SK-N-SH (cell line): ENCODE data around the gene SCAMP3. TPM values are rescaled to one million over a fixed set of nuclear protein-coding genes. Genes with fewer than 3 reads are reported as not detected.
A peak's percentile ranks its signal among the peaks of the same experiment; 100 is the strongest.

Experiments used
- CTCF ChIA-PET: fragments of 300-600, 350-600 bp; formaldehyde crosslinking; extraction: SDS; loops from one replicate; lab custom pipeline; 2021; lab: Yijun Ruan, JAX
- POLR2A ChIA-PET: fragments of 350-600 bp; sonication (Branson Sonifier 250); formaldehyde crosslinking; extraction: SDS; loops from one replicate; lab custom pipeline; 2020; ENCODE audit warnings: antibody characterized with exemption, inconsistent platforms; lab: Yijun Ruan, JAX
- DNase-seq: peaks from one replicate; pipeline ENCODE4 v3.0.0; 2012
- H2AFZ ChIP-seq: fragments of 200-600 bp; sonication (generic); 2 replicates; pipeline ENCODE4 v1.8.1; 2016; ENCODE audit warnings: antibody characterized with exemption, mild to moderate bottlenecking, low read depth
- H3F3A ChIP-seq: fragments of 200-600 bp; sonication (generic); replicated peaks from 2 replicates; pipeline ENCODE3; 2016; ENCODE audit warnings: antibody characterized with exemption, mild to moderate bottlenecking; ENCODE audit not compliant: insufficient read depth
- H3K27ac ChIP-seq, 2 experiments: fragments of 200-500 bp in 1 of 2; fragments of 200-600 bp in 1 of 2; sonication (Bioruptor generic) in 1 of 2; sonication (generic), shearing (Covaris generic) in 1 of 2; 2 replicates each; pipeline versions ENCODE4 v1.5.1 to v1.6.1; 2014 to 2016; ENCODE audit warnings: low read depth in 2 of 2, inconsistent platforms in 1 of 2, low read length in 1 of 2, mild to moderate bottlenecking in 1 of 2, mixed read lengths in 1 of 2
- H3K27me3 ChIP-seq: fragments of 200-600 bp; sonication (generic), shearing (Covaris generic); 2 replicates; pipeline ENCODE4 v1.6.1; 2016; ENCODE audit warnings: mixed run types; ENCODE audit not compliant: insufficient read depth
- H3K36me3 ChIP-seq, 2 experiments: fragments of 200-500 bp in 1 of 2; fragments of 200-600 bp in 1 of 2; sonication (Bioruptor generic) in 1 of 2; sonication (generic) in 1 of 2; replicated peaks in 1 of 2; 2 replicates each; pipeline versions ENCODE3 to v1.5.1; 2014 to 2016; ENCODE audit warnings: low read length in 1 of 2, mild to moderate bottlenecking in 1 of 2; ENCODE audit not compliant: insufficient read depth in 2 of 2, control insufficient read depth in 1 of 2
- H3K4me1 ChIP-seq, 2 experiments: fragments of 200-500 bp in 1 of 2; fragments of 200-600 bp in 1 of 2; sonication (Bioruptor generic) in 1 of 2; sonication (generic), shearing (Covaris generic) in 1 of 2; 2 replicates each; pipeline versions ENCODE4 v1.5.1 to v1.6.1; 2014 to 2016; ENCODE audit warnings: low read depth in 1 of 2, low read length in 1 of 2, mixed run types in 1 of 2; ENCODE audit not compliant: insufficient read depth in 2 of 2, control insufficient read depth in 1 of 2
- H3K4me2 ChIP-seq: fragments of 200-600 bp; sonication (generic), shearing (Covaris generic); 2 replicates; pipeline ENCODE4 v1.6.1; 2017; ENCODE audit warnings: mixed run types
- H3K4me3 ChIP-seq, 2 experiments: fragments of 200-500 bp in 1 of 2; fragments of 200-600 bp in 1 of 2; sonication (Bioruptor generic) in 1 of 2; sonication (generic), shearing (Covaris generic) in 1 of 2; 2 replicates each; pipeline versions ENCODE4 v1.5.1 to v1.8.1; 2014 to 2016; ENCODE audit warnings: low read depth in 2 of 2, inconsistent platforms in 1 of 2, low read length in 1 of 2, mild to moderate bottlenecking in 1 of 2, mixed read lengths in 1 of 2, moderate library complexity in 1 of 2
- H3K79me2 ChIP-seq: fragments of 200-600 bp; sonication (generic); 2 replicates; pipeline ENCODE4 v1.8.1; 2017; ENCODE audit warnings: mild to moderate bottlenecking; ENCODE audit not compliant: insufficient read depth
- H3K9ac ChIP-seq: fragments of 200-600 bp; sonication (generic); 2 replicates; pipeline ENCODE4 v1.6.1; 2017; ENCODE audit warnings: mixed run types
- H3K9me2 ChIP-seq: fragments of 200-600 bp; sonication (generic); 2 replicates; pipeline ENCODE4 v1.6.1; 2017; ENCODE audit warnings: mixed run types
- H3K9me3 ChIP-seq: fragments of 200-600 bp; sonication (generic); 2 replicates; pipeline ENCODE4 v1.6.1; 2017; ENCODE audit warnings: mixed run types, mild to moderate bottlenecking, moderate library complexity
- H4K20me1 ChIP-seq: fragments of 200-600 bp; sonication (generic); 2 replicates; pipeline ENCODE4 v1.6.1; 2017; ENCODE audit warnings: mild to moderate bottlenecking, mixed run types; ENCODE audit not compliant: insufficient read depth
- CHD2 ChIP-seq: fragments of 150-350 bp; IDR thresholded peaks from 2 replicates; pipeline ENCODE4 v1.6.1; 2018; ENCODE audit warnings: low read length; ENCODE audit not compliant: partially characterized antibody
- ELF1 ChIP-seq: IDR thresholded peaks from 2 replicates; pipeline ENCODE4 v1.4.0; 2012
- EP300 ChIP-seq, 2 experiments: IDR thresholded peaks; 2 replicates each; pipeline versions ENCODE4 v1.4.0 to v1.6.1; 2012; ENCODE audit warnings: borderline replicate concordance in 1 of 2, low read depth in 1 of 2, low read length in 1 of 2
- EZH2phosphoT487 ChIP-seq: fragments of 200-600 bp; sonication (generic); IDR thresholded peaks from 2 replicates; pipeline ENCODE4 v1.6.1; 2017; ENCODE audit warnings: low read depth, mixed run types, mild to moderate bottlenecking, antibody characterized with exemption, moderate library complexity, borderline replicate concordance
- FOSL2 ChIP-seq: IDR thresholded peaks from 2 replicates; pipeline ENCODE4 v1.4.0; 2012; ENCODE audit warnings: low read depth, mild to moderate bottlenecking, moderate library complexity, borderline replicate concordance
- FOXJ3 ChIP-seq: sonication (generic); formaldehyde crosslinking; IDR thresholded peaks from 2 replicates; pipeline ENCODE4 v1.5.1; 2020; ENCODE audit warnings: mild to moderate bottlenecking, missing genetic modification reagents
- FOXM1 ChIP-seq: IDR thresholded peaks from 2 replicates; pipeline ENCODE4 v1.4.0; 2012; ENCODE audit warnings: low read depth, mild to moderate bottlenecking
- GABPA ChIP-seq: IDR thresholded peaks from 2 replicates; pipeline ENCODE4 v1.4.0; 2012; ENCODE audit warnings: low read depth, mild to moderate bottlenecking
- GATA2 ChIP-seq: sonication (generic); formaldehyde crosslinking; IDR thresholded peaks from 2 replicates; pipeline ENCODE4 v1.5.0; 2020; ENCODE audit warnings: mild to moderate bottlenecking, missing genetic modification reagents
- IRF3 ChIP-seq: fragments of 150-350 bp; IDR thresholded peaks from 2 replicates; pipeline ENCODE4 v1.6.1; 2016; ENCODE audit warnings: mild to moderate bottlenecking, low read depth, low read length
- MXI1 ChIP-seq: IDR thresholded peaks from 2 replicates; pipeline ENCODE4 v1.6.1; 2012; ENCODE audit warnings: mild to moderate bottlenecking, low read depth, low read length, improper control_type of control experiment
- NFIC ChIP-seq: IDR thresholded peaks from 2 replicates; pipeline ENCODE4 v1.4.0; 2012; ENCODE audit warnings: borderline replicate concordance
- PBX3 ChIP-seq: IDR thresholded peaks from 2 replicates; pipeline ENCODE4; 2012
- RAD21 ChIP-seq: IDR thresholded peaks from 2 replicates; pipeline ENCODE4 v1.6.1; 2012; ENCODE audit warnings: mild to moderate bottlenecking, low read length
- REST ChIP-seq: IDR thresholded peaks from 2 replicates; pipeline ENCODE4 v1.6.1; 2012; ENCODE audit warnings: mild to moderate bottlenecking, low read depth, low read length, moderate library complexity
- SMC3 ChIP-seq: IDR thresholded peaks from 2 replicates; pipeline ENCODE4 v1.6.1; 2012; ENCODE audit warnings: low read depth, low read length, improper control_type of control experiment
- TAF1 ChIP-seq: IDR thresholded peaks from 2 replicates; pipeline ENCODE4 v1.6.1; 2012; ENCODE audit warnings: low read depth, mild to moderate bottlenecking, low read length, moderate library complexity, borderline replicate concordance
- USF2 ChIP-seq: fragments of 150-350 bp; IDR thresholded peaks from 2 replicates; pipeline ENCODE4 v1.6.1; 2017; ENCODE audit warnings: antibody characterized with exemption, low read length, low read depth, borderline replicate concordance
- ZBTB33 ChIP-seq: IDR thresholded peaks from 2 replicates; pipeline ENCODE4 v1.4.0; 2012; ENCODE audit warnings: low read depth, borderline replicate concordance
- WGBS: methylation state at CpG from one replicate; pipeline ENCODE4 v1.1.6; 2017; ENCODE audit warnings: low lambda C conversion rate; 5-methylcytosine and 5-hydroxymethylcytosine counted together
- polyA plus RNA-seq, 3 experiments: library from polyadenylated mRNA; depleted of rRNA; stranded (reverse); fragments of >200 nt; gene quantifications; 2 replicates each; pipeline ENCODE4 v1.2.3, GENCODE V29; 2012

The SCAMP3 gene
- polyA plus RNA-seq, 1 of the 3 experiments (the other 2 are of a cell fraction) = 193 TPM

GRCh38 chr1:155253797-155254196 is 8.4 kb downstream of the SCAMP3 start (continued):
- TF ChIP-seq REST = no peak
- TF ChIP-seq GABPA = no peak
- TF ChIP-seq ZBTB33 = no peak

- CTCF ChIA-PET = interaction anchor here (3.3 to 13.3 kb wide), 3 partner anchors 7 to 72 kb away, joined by 51 to 184 read pairs (median 66); partner anchors contain the start of genes FDPS, RUSC1 and SCAMP3
- Histone ChIP-seq H3K9ac (peak overlapping the region; percentile 77; the same call in 1 of the 2 replicates), H3K27ac (peak overlapping the region in 1 of 2 experiments; percentile 93; a peak in 2 of 4 replicates), H3K9me3 (no peaks in the 10 kb centered on the region), H3K27me3 (no peaks in the 10 kb centered on the region), H3K4me1 (peaks cover 0 to 20% of the 10 kb centered on the region in 2 experiments; a peak in 1 of 4 replicates), H3K4me3 (peak overlapping the region; percentile 79 to 82), H3K9me2 (no peaks in the 10 kb centered on the region), H3F3A (peaks cover 34% of the 10 kb centered on the region), H2AFZ (no peak overlapping the region), H3K4me2 (peak overlapping the region; percentile 100), H3K36me3 (peaks cover 9 to 25% of the 10 kb centered on the region in 2 experiments), H4K20me1 (no peaks in the 10 kb centered on the region), H3K79me2 (peaks cover 23% of the 10 kb centered on the region)
- WGBS = 87% methylated on average over 4 of the region's 5 CpGs
- no peak for TF ChIP-seq TAF1
- TF ChIP-seq GABPA = no peak
- no peak for TF ChIP-seq MXI1
- TF ChIP-seq FOSL2 = no peak
- no peak for TF ChIP-seq USF2
- TF ChIP-seq EP300 (IDR thresholded peaks at IDR 0.05; ENCODE audit: borderline replicate concordance in 1 of 2, low read depth in 1 of 2, low read length in 1 of 2) = no peak
- TF ChIP-seq IRF3 = no peak
- no peak for TF ChIP-seq ZBTB33
- no peak for TF ChIP-seq GATA2 (CRISPR knock-in tag)
- TF ChIP-seq EZH2phosphoT487 = no peak
- no peak for TF ChIP-seq CHD2
- no peak for TF ChIP-seq FOXJ3
- TF ChIP-seq SMC3 = no peak
- no peak for TF ChIP-seq RAD21
- no peak for TF ChIP-seq NFIC
- TF ChIP-seq FOXM1 = no peak
- TF ChIP-seq ELF1 = no peak
- TF ChIP-seq PBX3 = no peak
- POLR2A ChIA-PET = interaction anchor here (2.9 kb wide), 1 partner anchor 9 kb away, joined by 11 read pairs; the partner anchor contains the start of gene SCAMP3
- peak; percentile 46 for DNase-seq
Measured at GRCh38 chr1:155253208-155253607, 9.0 kb downstream of the SCAMP3 start.
